Right hindlimb (tissue), 1 donor: Measurements from ENCODE around the gene NRN1.

Experiments
- DNase-seq: peaks from one replicate; pipeline ENCODE4 v3.0.0-alpha.2; 2018

The NRN1 gene

GRCh38 chr6:6002005-6002847, 4.5 kb downstream of the NRN1 start:
- DNase-seq: no peak

GRCh38 chr6:6001443-6001842, 5.3 kb downstream of the NRN1 start:
- DNase-seq: no peak

GRCh38 chr6:5999688-6000608, 6.8 kb downstream of the NRN1 start:
- no peak for DNase-seq

GRCh38 chr6:5998711-5999687, 7.7 kb downstream of the NRN1 start:
- peak; percentile 78 for DNase-seq

- DNase-seq: no peak
These were observed 8.5 kb downstream of the NRN1 start for GRCh38 chr6:5998236-5998635.

GRCh38 chr6:5997420-5997987, 9.2 kb downstream of the NRN1 start:
- no peak for DNase-seq

- no peak for DNase-seq
These were observed 9.9 kb downstream of the NRN1 start for GRCh38 chr6:5996714-5997419.

GRCh38 chr6:5995949-5996713, 10.6 kb downstream of the NRN1 start:
- peak; percentile 93 for DNase-seq

GRCh38 chr6:5995658-5995948, 11.1 kb downstream of the NRN1 start:
- no peak for DNase-seq

GRCh38 chr6:5994999-5995657, 11.6 kb downstream of the NRN1 start:
- no peak for DNase-seq

- no peak for DNase-seq
These were observed 12.3 kb downstream of the NRN1 start for GRCh38 chr6:5994234-5994998.

GRCh38 chr6:5992551-5993225, 14.0 kb downstream of the NRN1 start:
- no peak for DNase-seq

GRCh38 chr6:5990786-5991185, 15.9 kb downstream of the NRN1 start:
- DNase-seq: no peak

- DNase-seq: no peak
These were observed 17.5 kb downstream of the NRN1 start for GRCh38 chr6:5989141-5989723.

GRCh38 chr6:5986861-5987260, 19.9 kb downstream of the NRN1 start:
- no peak for DNase-seq

- no peak for DNase-seq
These were observed 22.3 kb downstream of the NRN1 start for GRCh38 chr6:5984150-5985089.
